Skin epidermis (tissue), 12 donors: ENCODE results near the gene NUFIP1.
"Not testable (repeated sequence)": the region's sequence is repeated elsewhere in the genome, so short reads cannot be mapped to it uniquely, and the experiment has no call there.

Source experiments
- H3K27ac ChIP-seq, 21 experiments: fragments of 200-600 bp; sonication (generic) in 11 of 21; one replicate each; pipeline ENCODE4 v1.5.0; 2020; ENCODE audit warnings: mild to moderate bottlenecking in 3 of 21, inconsistent platforms in 2 of 21, moderate library complexity in 2 of 21
- H3K4me3 ChIP-seq, 7 experiments: fragments of 200-600 bp; sonication (generic) in 2 of 7; one replicate each; pipeline ENCODE4 v1.5.0; 2020; ENCODE audit warnings: inconsistent platforms in 2 of 7, mild to moderate bottlenecking in 2 of 7, moderate library complexity in 1 of 7

Gene NUFIP1

GRCh38 chr13:44971656-44972595 lies 17.3 kb downstream of the NUFIP1 start:
- H3K27ac ChIP-seq, result no peak overlapping the region
- no peak overlapping the region for H3K4me3 ChIP-seq

- Histone ChIP-seq H3K4me3 (no peak overlapping the region), H3K27ac (no peak overlapping the region)
Measured at GRCh38 chr13:44969551-44970484, 19.5 kb downstream of the NUFIP1 start.

GRCh38 chr13:44968434-44968815 lies 20.8 kb downstream of the NUFIP1 start:
- H3K27ac ChIP-seq, result no peak overlapping the region
- no peak overlapping the region for H3K4me3 ChIP-seq

GRCh38 chr13:44967704-44968433 lies 21.4 kb downstream of the NUFIP1 start:
- no peak overlapping the region for H3K4me3 ChIP-seq
- H3K27ac ChIP-seq, result no peak overlapping the region

- H3K4me3 ChIP-seq, result no peak overlapping the region
- no peak overlapping the region for H3K27ac ChIP-seq
Measured at GRCh38 chr13:44961997-44962396, 27.3 kb downstream of the NUFIP1 start.

GRCh38 chr13:44955406-44955805 lies 33.9 kb downstream of the NUFIP1 start:
- H3K4me3 ChIP-seq, result no peak overlapping the region
- H3K27ac ChIP-seq, result no peak overlapping the region

GRCh38 chr13:44954224-44954623 lies 35.0 kb downstream of the NUFIP1 start:
- no peak overlapping the region for H3K27ac ChIP-seq
- no peak overlapping the region for H3K4me3 ChIP-seq

GRCh38 chr13:44952671-44953070 lies 36.6 kb downstream of the NUFIP1 start:
- Histone ChIP-seq H3K27ac (no peak overlapping the region), H3K4me3 (no peak overlapping the region)

GRCh38 chr13:44951184-44951583 lies 38.1 kb downstream of the NUFIP1 start:
- no peak overlapping the region for H3K27ac ChIP-seq
- no peak overlapping the region for H3K4me3 ChIP-seq

GRCh38 chr13:44943411-44943810 lies 45.9 kb downstream of the NUFIP1 start:
- H3K27ac ChIP-seq, H3K4me3 ChIP-seq: not testable (repeated sequence)

GRCh38 chr13:44938854-44939253 lies 50.4 kb downstream of the NUFIP1 start:
- no peak overlapping the region for H3K27ac ChIP-seq
- H3K4me3 ChIP-seq, result no peak overlapping the region

GRCh38 chr13:44936246-44936645 lies 53.0 kb downstream of the NUFIP1 start:
- Histone ChIP-seq H3K27ac (no peak overlapping the region), H3K4me3 (no peak overlapping the region)

GRCh38 chr13:44934724-44935123 lies 54.5 kb downstream of the NUFIP1 start:
- H3K4me3 ChIP-seq, result no peak overlapping the region
- no peak overlapping the region for H3K27ac ChIP-seq

- no peak overlapping the region for H3K4me3 ChIP-seq
Measured at GRCh38 chr13:44932850-44933251, 56.4 kb downstream of the NUFIP1 start.

GRCh38 chr13:44932171-44932849 lies 57.0 kb downstream of the NUFIP1 start:
- H3K4me3 ChIP-seq, result no peak overlapping the region
- peak overlapping the region in 11 of 21 experiments; percentile 6 to 63 (median 44) for H3K27ac ChIP-seq

More at GRCh38 chr13:44932850-44933251, 56.4 kb downstream of the NUFIP1 start:
- H3K27ac ChIP-seq, result peak overlapping the region in 15 of 21 experiments; percentile 1 to 63 (median 38)

GRCh38 chr13:44930963-44931623 lies 58.2 kb downstream of the NUFIP1 start:
- peak overlapping the region in 16 of 21 experiments; percentile 13 to 73 (median 44) for H3K27ac ChIP-seq
- H3K4me3 ChIP-seq, result no peak overlapping the region

GRCh38 chr13:44930280-44930679 lies 59.0 kb downstream of the NUFIP1 start:
- H3K27ac ChIP-seq, result peak overlapping the region in 16 of 21 experiments; percentile 1 to 73 (median 41)

GRCh38 chr13:44929692-44930091 lies 59.6 kb downstream of the NUFIP1 start:
- no peak overlapping the region for H3K4me3 ChIP-seq

More at GRCh38 chr13:44930280-44930679, 59.0 kb downstream of the NUFIP1 start:
- no peak overlapping the region for H3K4me3 ChIP-seq

More at GRCh38 chr13:44929692-44930091, 59.6 kb downstream of the NUFIP1 start:
- H3K27ac ChIP-seq, result peak overlapping the region in 12 of 21 experiments; percentile 1 to 73 (median 44)
